GM19025 (cell line): ENCODE data around the gene SPG11.

Source experiments
- ATAC-seq: cut with Tn5 transposase; IDR thresholded peaks from one replicate; pipeline ENCODE4 v1.9.1; 2021; ENCODE audit warnings: mild to moderate bottlenecking, low read depth, moderate library complexity; ENCODE audit not compliant: unreplicated experiment

SPG11 gene

GRCh38 chr15:44530653-44531052 lies 132.8 kb downstream of the SPG11 start:
- no peak for ATAC-seq

GRCh38 chr15:44529864-44530604 lies 133.4 kb downstream of the SPG11 start:
- no peak for ATAC-seq

- ATAC-seq = no peak
These were observed 136.2 kb downstream of the SPG11 start for GRCh38 chr15:44527241-44527640.

- no peak for ATAC-seq
These were observed 138.4 kb downstream of the SPG11 start for GRCh38 chr15:44525018-44525417.

GRCh38 chr15:44519537-44519936 lies 143.9 kb downstream of the SPG11 start:
- ATAC-seq = no peak

DNA sequence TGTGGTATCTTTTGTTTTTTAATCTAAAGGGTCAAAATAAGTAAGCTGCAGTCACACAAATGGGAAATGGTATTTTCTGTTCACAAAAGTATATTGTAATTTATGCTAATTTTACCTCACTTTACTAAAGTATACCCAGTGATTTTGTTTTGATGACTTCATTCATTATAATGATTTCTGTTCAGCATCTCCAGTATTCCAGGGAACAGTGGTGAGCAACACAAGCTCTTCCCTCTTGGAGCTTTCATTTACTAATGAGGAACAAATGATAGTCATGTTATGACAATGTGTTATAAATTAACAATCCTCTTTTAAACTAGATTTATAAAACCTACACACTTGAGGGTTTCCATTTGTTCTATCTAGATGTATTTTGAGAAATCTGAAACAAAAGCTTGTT lies 147.0 kb downstream of the SPG11 start:
- no peak for ATAC-seq
